GM08714 (cell line): ENCODE measurements around the gene LACTBL1.
"Not testable (repeated sequence)": the region's sequence is repeated elsewhere in the genome, so short reads cannot be mapped to it uniquely, and the experiment has no call there.

ENCODE experiments used
- H3K4me3 ChIP-seq: fragments of 200-500 bp; sonication (Bioruptor generic); 2 replicates; pipeline ENCODE4 v1.5.1; 2014; ENCODE audit warnings: mild to moderate bottlenecking, low read length, inconsistent platforms
- ZNF274 ChIP-seq: IDR thresholded peaks from 2 replicates; pipeline ENCODE4 v1.6.1; 2012; ENCODE audit warnings: mild to moderate bottlenecking, low read depth, low read length

Gene LACTBL1

DNA sequence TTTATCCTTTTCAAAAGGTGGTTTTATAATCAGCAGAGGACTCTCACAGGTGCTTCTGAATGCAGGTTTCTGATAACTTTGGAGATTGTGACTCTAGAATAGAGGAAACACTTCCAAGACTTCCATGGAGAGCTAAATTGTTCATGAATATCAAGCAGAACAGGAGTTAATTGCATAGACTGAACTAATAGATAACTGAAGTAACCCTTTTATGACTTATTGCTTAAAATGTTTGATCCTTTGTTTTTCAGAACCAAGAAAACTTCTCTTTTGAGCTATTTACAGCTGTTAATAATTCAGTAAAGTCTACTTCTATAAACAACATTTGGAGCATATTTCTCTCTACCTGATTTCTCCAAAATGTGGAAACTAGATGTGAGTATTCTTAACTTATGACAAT is 23.1 kb upstream of the LACTBL1 start:
- no peak overlapping the region for H3K4me3 ChIP-seq
- no peak for TF ChIP-seq ZNF274

DNA sequence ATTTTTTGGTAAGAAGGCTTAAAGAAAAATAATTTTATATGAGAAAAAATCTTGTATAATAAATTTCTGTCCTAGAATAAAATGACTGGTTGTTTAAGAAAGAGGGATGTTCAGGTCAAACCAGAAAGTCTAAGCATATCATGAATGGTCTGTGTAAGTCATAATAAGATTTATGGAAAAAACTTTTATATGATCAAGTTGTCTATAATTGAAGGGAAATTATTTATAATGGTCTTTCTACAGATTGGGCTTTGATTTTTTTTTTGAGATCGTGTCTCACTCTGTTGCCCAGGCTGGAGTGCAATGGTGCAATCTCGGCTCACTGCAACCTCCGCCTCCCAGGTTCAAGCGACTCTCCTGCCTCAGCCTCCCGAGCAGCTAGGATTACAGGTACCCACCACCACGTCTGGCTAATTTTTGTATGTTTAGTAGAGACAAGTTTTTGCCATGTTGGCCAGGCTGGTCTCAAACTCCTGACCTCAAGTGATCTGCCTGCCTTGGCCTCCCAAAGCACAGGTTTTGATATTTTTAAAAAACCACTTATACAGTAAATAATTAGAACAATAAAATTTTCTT is 20.6 kb upstream of the LACTBL1 start:
- not testable (repeated sequence) for H3K4me3 ChIP-seq

DNA sequence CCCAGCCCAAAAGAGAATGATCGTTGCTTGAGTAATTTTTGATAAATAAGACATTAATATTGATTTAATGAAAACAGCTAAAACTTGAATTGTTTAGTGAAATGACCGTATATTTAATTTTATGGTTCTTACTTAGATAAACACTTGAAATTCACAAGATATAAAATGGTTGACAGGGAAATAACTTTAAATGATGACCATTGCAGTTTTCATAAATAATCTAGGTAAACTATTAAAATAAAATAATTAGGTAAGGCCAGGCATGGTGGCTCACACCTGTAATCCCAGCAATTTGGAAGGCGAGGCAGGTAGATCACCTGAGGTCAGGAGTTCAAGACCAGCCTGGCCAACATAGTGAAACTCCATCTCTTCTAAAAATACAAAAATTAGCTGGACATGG is 19.7 kb upstream of the LACTBL1 start:
- not testable (repeated sequence) for H3K4me3 ChIP-seq

- TF ChIP-seq ZNF274: no peak
- H3K4me3 ChIP-seq: no peak overlapping the region
Observed at GRCh38 chr1:22983944-22984343, 11.3 kb upstream of the LACTBL1 start.

GRCh38 chr1:22980471-22980790 is 7.8 kb upstream of the LACTBL1 start:
- not testable (repeated sequence) for H3K4me3 ChIP-seq

GRCh38 chr1:22978299-22978698 is 5.6 kb upstream of the LACTBL1 start:
- no peak for TF ChIP-seq ZNF274
- no peak overlapping the region for H3K4me3 ChIP-seq

DNA sequence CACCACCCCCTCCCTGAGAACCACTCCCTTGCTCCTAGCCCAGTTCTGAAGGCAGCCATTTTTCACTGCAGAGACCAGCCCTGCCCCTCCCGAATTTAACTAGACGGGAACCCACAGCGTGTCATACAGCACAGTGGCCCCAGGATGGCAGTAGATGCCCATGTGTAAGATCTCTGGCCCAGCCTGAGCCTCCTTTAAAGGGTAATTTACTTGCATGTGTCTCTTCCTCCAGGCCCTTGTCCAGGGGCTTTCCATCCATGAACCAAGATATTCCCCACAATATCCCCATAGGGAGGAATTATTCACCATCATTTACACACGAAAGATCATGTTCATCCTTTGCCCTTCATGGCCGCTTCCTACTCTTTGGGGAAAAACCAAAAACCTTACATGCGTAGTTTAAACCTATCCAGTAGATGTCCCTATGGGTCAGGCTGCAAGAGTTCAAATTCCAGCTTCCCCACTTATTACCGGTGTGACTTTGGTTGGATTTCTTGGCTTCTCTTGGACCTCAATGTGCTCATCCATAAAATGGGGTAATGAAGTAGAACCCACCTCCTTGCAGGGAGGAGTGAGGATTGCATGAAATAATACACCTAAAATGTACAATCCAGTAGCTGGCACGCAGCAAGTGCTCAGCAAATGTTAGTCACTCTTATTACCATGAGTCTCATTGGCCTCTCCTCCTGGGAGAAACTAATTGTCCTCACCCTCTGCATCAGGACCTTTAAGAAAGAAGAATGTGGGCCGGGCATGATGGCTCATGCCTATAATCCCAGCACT is 4.0 kb upstream of the LACTBL1 start:
- TF ChIP-seq ZNF274: no peak
- H3K4me3 ChIP-seq: no peak overlapping the region

DNA sequence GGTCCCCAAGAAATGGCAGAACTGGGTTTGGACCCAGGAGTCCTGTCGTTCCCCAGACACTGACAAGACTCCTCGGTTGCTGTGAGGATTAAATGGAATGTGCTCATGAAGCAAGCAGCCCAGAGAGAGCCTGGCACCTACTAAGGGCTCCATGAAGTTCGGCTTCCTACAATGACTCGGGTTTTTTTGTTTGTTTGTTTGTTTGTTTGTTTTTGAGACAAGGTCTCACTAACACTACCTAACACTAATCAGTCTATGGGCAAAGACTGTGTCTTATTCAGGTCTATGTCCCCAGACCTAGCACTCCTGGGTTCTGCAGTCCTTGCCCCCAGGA is 3.4 kb upstream of the LACTBL1 start:
- no peak for TF ChIP-seq ZNF274
- no peak overlapping the region for H3K4me3 ChIP-seq

GRCh38 chr1:22975694-22976093 is 3.0 kb upstream of the LACTBL1 start:
- no peak overlapping the region for H3K4me3 ChIP-seq
- no peak for TF ChIP-seq ZNF274

- TF ChIP-seq ZNF274: no peak
Observed at GRCh38 chr1:22971611-22972405, 858 bp downstream of the LACTBL1 start.

DNA sequence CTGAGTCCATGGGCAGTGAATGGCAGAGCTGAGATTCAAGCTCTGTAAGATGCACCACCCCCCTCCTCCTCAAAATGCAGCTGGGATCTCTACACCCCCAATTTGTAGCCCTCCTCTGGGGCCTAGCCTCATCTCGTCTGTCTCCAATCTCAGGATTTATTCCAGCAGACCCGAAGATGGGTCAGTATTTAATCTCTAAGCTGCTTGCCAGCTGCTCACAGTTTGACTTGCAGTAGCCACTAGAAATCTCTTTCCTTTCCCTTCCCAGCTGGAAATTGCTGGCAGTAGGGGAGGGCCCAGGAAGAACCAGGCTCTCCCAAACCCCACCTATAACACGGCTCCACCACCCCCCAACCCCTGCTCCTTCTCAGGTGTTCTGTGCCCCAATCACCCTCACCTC is 1.5 kb downstream of the LACTBL1 start:
- TF ChIP-seq ZNF274: no peak
- H3K4me3 ChIP-seq: no peak overlapping the region

More at GRCh38 chr1:22971611-22972405, 858 bp downstream of the LACTBL1 start:
- H3K4me3 ChIP-seq: no peak overlapping the region

GRCh38 chr1:22970096-22970495 is 2.6 kb downstream of the LACTBL1 start:
- H3K4me3 ChIP-seq: no peak overlapping the region

GRCh38 chr1:22969304-22969709 is 3.4 kb downstream of the LACTBL1 start:
- TF ChIP-seq ZNF274: no peak
- H3K4me3 ChIP-seq: no peak overlapping the region

More at GRCh38 chr1:22970096-22970495, 2.6 kb downstream of the LACTBL1 start:
- no peak for TF ChIP-seq ZNF274

DNA sequence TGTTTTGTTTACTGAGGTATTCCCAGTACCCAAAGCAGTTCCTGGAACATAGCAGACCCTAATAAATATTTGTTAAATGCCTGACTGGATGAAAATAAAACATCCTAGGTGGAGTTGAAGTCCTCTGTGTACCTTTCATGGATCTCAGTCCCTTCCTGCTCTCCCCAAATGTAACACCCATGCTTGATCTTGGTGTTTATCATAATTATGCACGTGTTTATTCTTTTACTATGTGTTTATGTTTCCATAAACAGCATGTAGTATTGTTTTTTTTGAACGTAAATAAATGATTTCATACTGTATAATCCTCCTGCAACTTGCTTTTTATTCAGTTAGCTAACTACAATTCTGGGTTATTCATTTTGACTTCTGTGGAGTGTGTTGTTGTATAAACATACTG is 4.8 kb downstream of the LACTBL1 start:
- TF ChIP-seq ZNF274: no peak
- H3K4me3 ChIP-seq: no peak overlapping the region

DNA sequence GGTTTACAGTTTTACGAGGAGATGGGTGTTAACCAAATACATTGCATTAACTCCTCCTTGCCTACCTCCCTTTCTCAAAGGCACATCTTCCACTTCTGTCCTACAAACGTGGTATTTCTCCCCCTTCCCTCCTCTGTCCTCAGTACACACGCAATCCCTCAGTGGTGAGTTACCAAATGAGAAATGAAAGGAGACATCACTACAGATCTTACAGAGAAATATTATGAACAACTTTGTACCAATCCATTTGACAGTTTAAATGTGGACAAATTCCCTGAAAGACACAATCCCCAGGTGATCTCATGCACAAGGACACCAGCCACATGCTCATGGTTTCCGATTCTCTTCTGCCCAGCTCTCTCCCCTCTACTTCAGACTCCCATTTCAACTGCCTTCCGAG is 6.4 kb downstream of the LACTBL1 start:
- TF ChIP-seq ZNF274: no peak
- no peak overlapping the region for H3K4me3 ChIP-seq
